HL-60 (cell line): ENCODE measurements around the gene NEK1.

ENCODE experiments used
- POLR2AphosphoS5 ChIP-seq: IDR thresholded peaks from 2 replicates; pipeline ENCODE4 v1.6.1; 2012; ENCODE audit warnings: low read depth
- TF ChIP-seq, protein P1 (sequence below): IDR thresholded peaks from one replicate; pipeline ENCODE4 v1.5.1; 2011; ENCODE audit warnings: low read length, control low read depth, inconsistent platforms; ENCODE audit not compliant: insufficient read depth

DNA sequence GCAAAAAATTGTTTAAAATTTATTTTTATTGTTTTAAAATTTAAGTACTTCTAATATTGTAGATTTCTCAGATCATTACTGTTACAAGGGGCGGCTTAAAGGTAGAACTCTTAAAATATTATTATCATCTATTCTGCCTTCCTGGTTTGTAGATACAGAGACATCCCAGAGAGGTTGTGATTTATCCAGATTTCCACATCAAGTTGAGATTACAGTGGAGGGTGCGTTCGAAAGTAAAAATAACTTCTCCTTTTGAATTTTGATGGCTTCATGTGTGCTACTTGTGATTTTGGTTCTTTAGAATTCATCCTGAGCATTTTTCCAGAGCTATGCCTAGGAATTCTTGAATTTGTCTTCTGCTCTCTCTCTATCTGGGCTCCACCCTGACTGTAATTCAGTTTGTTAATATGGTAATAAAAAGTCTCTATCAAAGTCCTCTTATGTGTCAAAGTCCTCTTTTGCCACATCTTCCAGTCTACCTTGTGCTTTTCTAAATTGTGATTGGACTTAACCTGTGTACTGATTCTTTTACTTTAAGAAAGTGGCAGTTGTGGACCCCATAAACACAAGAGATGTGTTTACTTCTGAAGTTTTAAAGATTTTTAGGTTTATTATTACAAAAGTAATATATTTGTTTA, 45.2 kb upstream of the NEK1 start:
- TF ChIP-seq, protein P1, sequence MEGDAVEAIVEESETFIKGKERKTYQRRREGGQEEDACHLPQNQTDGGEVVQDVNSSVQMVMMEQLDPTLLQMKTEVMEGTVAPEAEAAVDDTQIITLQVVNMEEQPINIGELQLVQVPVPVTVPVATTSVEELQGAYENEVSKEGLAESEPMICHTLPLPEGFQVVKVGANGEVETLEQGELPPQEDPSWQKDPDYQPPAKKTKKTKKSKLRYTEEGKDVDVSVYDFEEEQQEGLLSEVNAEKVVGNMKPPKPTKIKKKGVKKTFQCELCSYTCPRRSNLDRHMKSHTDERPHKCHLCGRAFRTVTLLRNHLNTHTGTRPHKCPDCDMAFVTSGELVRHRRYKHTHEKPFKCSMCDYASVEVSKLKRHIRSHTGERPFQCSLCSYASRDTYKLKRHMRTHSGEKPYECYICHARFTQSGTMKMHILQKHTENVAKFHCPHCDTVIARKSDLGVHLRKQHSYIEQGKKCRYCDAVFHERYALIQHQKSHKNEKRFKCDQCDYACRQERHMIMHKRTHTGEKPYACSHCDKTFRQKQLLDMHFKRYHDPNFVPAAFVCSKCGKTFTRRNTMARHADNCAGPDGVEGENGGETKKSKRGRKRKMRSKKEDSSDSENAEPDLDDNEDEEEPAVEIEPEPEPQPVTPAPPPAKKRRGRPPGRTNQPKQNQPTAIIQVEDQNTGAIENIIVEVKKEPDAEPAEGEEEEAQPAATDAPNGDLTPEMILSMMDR, result no peak
- no peak for TF ChIP-seq POLR2AphosphoS5
